Choroid plexus epithelial cell (primary cell): ENCODE results near the gene GTF2IRD1.

Experiments
- DNase-seq: peaks from one replicate; pipeline ENCODE4 v3.0.0-alpha.2; 2010; ENCODE audit warnings: low read depth
- H3K4me3 ChIP-seq: 2 replicates; pipeline ENCODE4 v1.5.1; 2011; ENCODE audit warnings: low read depth, mild to moderate bottlenecking, control low read depth, low read length, moderate library complexity
- TF ChIP-seq, protein P1 (sequence below): conservative IDR thresholded peaks from 2 replicates; pipeline ENCODE4 v1.5.1; 2011; ENCODE audit warnings: low read depth, mild to moderate bottlenecking, control low read depth, inconsistent platforms, low read length, moderate library complexity

The GTF2IRD1 gene

DNA sequence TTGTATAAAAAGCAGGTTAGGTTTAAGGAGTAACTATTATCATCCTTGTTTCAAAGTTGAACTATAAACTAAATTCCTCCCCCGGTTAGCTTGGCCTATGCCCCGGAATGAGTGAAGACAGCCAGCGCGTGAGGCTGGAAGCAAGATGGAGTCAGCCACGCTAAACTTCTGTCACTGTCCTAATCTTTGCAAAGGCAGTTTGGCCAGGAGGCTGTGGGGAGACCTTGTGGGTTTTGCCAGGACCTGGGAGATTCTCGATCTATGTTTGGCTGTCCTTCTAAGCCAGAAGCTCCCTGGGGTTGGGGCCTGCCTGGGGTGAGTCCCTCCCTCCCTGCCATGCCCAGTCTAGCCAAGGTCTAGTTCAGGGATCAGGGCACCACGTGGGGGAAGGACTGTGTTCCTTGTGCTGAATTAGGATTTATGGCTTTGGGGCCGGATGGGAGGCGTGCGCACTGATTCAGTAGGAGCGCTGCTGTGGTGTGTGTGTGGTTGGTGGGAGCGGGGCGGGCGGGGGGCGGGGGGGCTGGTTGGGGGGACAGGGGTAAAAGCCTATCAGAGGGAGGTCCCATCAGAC is 871 bp upstream of the GTF2IRD1 start:
- TF ChIP-seq, protein P1, sequence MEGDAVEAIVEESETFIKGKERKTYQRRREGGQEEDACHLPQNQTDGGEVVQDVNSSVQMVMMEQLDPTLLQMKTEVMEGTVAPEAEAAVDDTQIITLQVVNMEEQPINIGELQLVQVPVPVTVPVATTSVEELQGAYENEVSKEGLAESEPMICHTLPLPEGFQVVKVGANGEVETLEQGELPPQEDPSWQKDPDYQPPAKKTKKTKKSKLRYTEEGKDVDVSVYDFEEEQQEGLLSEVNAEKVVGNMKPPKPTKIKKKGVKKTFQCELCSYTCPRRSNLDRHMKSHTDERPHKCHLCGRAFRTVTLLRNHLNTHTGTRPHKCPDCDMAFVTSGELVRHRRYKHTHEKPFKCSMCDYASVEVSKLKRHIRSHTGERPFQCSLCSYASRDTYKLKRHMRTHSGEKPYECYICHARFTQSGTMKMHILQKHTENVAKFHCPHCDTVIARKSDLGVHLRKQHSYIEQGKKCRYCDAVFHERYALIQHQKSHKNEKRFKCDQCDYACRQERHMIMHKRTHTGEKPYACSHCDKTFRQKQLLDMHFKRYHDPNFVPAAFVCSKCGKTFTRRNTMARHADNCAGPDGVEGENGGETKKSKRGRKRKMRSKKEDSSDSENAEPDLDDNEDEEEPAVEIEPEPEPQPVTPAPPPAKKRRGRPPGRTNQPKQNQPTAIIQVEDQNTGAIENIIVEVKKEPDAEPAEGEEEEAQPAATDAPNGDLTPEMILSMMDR = no peak
- DNase-seq = peak; percentile 22
- H3K4me3 ChIP-seq = peak overlapping the region; percentile 67

DNA sequence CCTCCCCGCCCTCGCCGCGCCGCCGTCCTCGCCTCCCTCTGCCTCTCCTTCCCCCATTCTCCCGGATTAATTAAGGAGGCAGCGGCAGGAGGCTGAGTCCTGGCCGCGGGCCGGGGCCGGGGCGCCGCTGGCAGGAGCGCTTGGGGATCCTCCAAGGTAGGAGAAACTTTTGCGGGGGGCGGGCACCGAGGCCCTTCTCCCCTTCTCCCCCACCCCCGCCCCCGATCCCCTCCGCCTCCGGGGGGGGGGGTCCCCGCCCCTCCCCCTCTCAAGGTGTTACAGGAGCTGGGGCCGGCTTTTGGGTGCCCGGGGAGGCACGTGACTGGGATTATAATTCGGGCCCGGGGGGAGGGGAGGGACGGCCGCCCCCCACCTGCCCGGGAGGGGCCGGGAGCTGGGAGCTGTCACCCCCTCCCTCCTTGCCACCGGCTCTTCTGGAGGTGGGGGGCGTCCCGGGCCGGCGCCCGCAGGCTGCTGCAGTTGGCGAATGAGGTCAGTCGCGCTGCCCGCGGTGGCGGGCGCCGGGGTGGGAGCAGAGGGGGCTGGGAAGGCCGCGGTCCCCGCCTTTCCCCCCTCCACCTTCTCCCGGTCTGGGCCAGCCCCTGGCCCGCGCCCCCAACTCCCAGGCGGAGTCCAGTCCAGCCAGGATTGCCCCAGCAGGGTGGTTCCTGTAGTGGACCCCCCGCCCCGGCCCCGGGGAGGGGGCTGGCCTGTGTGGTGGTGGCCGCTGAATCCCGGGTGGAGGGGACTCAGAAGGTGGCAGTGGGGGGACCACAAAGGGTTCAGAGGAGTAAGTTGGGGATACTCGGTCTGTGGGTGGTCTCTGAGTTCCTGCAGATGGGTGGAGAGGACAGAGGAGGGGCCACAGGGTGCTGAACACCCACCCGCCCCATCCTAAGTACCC is 567 bp downstream of the GTF2IRD1 start:
- DNase-seq = no peak
- H3K4me3 ChIP-seq = peak overlapping the region; percentile 67
- TF ChIP-seq, protein P1 = no peak

DNA sequence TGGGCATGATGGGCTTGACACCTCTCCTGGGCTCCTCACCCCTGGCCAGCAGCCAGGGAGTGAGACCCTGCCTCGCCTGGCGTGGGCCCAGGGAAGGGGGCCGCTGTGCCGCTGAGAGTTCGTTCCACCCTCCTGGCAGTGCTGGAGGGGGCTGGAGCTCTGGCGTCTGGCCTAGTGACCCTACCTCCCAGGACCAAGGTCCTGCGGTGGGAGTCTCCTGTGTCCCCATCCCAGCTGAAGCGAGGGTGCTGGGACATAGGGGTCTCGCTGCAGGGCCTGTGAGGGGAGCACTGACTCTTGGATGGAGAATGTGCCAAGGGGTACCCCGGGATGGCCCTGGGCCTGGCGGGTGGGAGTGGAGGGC is 1.2 kb downstream of the GTF2IRD1 start:
- DNase-seq = no peak
- H3K4me3 ChIP-seq = peak overlapping the region; percentile 67
- TF ChIP-seq, protein P1 = no peak

DNA sequence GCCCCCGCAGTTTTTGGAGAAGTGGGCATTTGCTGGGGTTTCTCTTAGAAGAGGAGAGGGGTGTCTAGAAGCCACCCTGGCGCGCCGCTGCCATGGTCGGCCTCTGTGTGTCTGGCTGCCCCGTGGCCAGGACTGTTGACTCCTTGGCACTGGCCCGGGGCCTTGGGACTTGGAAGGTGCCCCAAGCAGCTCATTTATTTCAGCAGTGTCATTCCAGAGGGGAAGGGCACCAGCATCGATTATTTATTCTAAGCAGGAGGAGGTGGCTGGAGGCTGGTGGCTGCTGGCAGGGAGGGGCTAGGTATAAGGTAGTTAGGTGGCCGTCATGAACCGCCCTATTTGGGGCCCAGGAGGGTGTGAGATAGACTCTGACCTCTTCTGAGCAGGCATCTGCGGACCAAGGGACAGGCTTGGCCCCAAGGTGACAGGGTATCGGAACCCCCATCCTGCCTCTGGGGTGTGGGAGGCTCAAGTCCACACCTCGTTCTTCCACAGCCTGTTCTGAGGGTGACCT is 1.6 kb downstream of the GTF2IRD1 start:
- H3K4me3 ChIP-seq = peak overlapping the region; percentile 67
- no peak for DNase-seq
- TF ChIP-seq, protein P1 = no peak

DNA sequence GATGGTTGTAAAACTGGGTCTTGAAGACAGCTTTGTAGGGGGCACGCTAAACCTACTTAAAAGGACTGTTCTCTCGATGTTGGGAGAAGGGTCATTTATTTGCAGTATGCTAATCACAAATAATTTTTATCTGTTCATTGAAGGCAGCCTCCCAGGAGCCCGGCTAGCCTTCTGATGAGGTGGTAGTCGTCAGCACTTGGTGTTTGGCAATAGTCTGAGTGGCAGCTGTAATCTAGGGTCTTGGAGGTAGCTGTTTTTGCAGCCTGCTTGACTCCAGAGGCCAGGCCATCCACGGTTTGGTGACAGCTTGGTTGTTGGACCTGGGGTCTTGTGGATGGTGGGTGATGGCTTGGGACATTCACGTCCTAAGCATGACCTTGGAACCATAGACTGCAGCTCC is 2.2 kb downstream of the GTF2IRD1 start:
- no peak overlapping the region for H3K4me3 ChIP-seq
- DNase-seq = peak; percentile 18
- TF ChIP-seq, protein P1 = no peak

DNA sequence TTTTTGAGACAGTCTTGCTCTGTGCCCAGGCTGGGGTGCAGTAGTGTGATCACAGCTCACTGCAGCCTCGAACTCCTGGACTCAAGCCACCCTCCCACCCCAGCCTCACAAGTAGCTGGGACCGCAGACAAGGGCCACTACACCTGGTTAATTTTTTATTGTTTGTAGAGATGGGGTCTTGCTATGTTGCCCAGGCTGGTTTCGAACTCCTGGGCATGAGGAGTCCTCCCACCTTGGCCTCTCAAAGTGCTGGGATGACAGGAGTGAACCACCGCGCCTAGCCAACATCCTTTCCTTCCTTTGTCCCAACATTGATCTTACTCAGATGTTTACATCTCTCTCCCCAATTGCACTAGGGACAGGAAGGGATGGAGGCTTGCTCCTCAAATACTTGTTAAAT is 3.3 kb downstream of the GTF2IRD1 start:
- DNase-seq = no peak
- TF ChIP-seq, protein P1 = no peak
- H3K4me3 ChIP-seq = no peak overlapping the region
